IMR-90 (cell line): ENCODE results near the gene RGS14. TPM values are rescaled to one million over a fixed set of nuclear protein-coding genes. Genes with fewer than 3 reads are reported as not detected.

Experiments used
- ATAC-seq: fragments of 200-7000 bp; cut with Tn5 transposase; 2 replicates; pipeline ENCODE4 v1.9.1; 2020; ENCODE audit warnings: low read depth, mild to moderate bottlenecking, moderate library complexity
- BruUV-seq: library from RNA; stranded (reverse); fragments of 400-500 nt; replicated peaks from 2 replicates; lab custom pipeline; 2021; lab: Mats Ljungman, UMichigan
- CTCF ChIA-PET: fragments of 300-600 bp; formaldehyde crosslinking; extraction: SDS; loops from one replicate; lab custom pipeline; 2021; ENCODE audit warnings: antibody characterized with exemption; lab: Yijun Ruan, JAX
- POLR2A ChIA-PET: fragments of 300-600 bp; sonication (Branson Sonifier 250); formaldehyde crosslinking; loops from one replicate; lab custom pipeline; 2022; ENCODE audit warnings: antibody characterized with exemption; ENCODE audit not compliant: unreplicated experiment; lab: Charles Lee
- DNase-seq: peaks from one replicate; pipeline ENCODE4 v3.0.0; 2013
- H2AFZ ChIP-seq: replicated peaks from 2 replicates; pipeline ENCODE3; 2013; ENCODE audit warnings: low read length, mild to moderate bottlenecking; ENCODE audit not compliant: poor library complexity
- H2AK5ac ChIP-seq: 2 replicates; pipeline ENCODE4 v1.6.1; 2013; ENCODE audit warnings: low read depth, low read length, inconsistent platforms
- H2AK9ac ChIP-seq: replicated peaks from 2 replicates; pipeline ENCODE3; 2013; ENCODE audit warnings: mild to moderate bottlenecking, low read depth, low read length, moderate library complexity; ENCODE audit not compliant: poor library complexity
- H2BK120ac ChIP-seq: 2 replicates; pipeline ENCODE4 v1.6.1; 2013; ENCODE audit warnings: low read depth, low read length, inconsistent platforms
- H2BK15ac ChIP-seq: 3 replicates; pipeline ENCODE4 v1.6.1; 2013; ENCODE audit warnings: low read depth, low read length, inconsistent platforms
- H2BK20ac ChIP-seq: 2 replicates; pipeline ENCODE4 v1.6.1; 2013; ENCODE audit warnings: low read depth, mild to moderate bottlenecking, inconsistent platforms, low read length, moderate library complexity
- H2BK5ac ChIP-seq: 2 replicates; pipeline ENCODE4 v1.6.1; 2013; ENCODE audit warnings: mild to moderate bottlenecking, low read depth, low read length, inconsistent platforms; ENCODE audit not compliant: poor library complexity, severe bottlenecking
- H3K14ac ChIP-seq: replicated peaks from 2 replicates; pipeline ENCODE4 v1.6.1; 2013; ENCODE audit warnings: low read depth, low read length, inconsistent platforms
- H3K18ac ChIP-seq: 2 replicates; pipeline ENCODE4 v1.6.1; 2013; ENCODE audit warnings: low read depth, low read length, control low read depth
- H3K23ac ChIP-seq: 2 replicates; pipeline ENCODE4 v1.6.1; 2013; ENCODE audit warnings: low read depth, low read length, inconsistent platforms
- H3K27ac ChIP-seq: 2 replicates; pipeline ENCODE4 v1.5.1; 2013; ENCODE audit warnings: mild to moderate bottlenecking, control low read depth, low read length; ENCODE audit not compliant: insufficient read depth
- H3K27me3 ChIP-seq: 2 replicates; pipeline ENCODE4 v1.6.1; 2013; ENCODE audit warnings: low read length; ENCODE audit not compliant: control insufficient read depth, insufficient read depth
- H3K36me3 ChIP-seq: 2 replicates; pipeline ENCODE4 v1.6.1; 2013; ENCODE audit warnings: low read length, mixed read lengths; ENCODE audit not compliant: control insufficient read depth, insufficient read depth
- H3K4ac ChIP-seq: 2 replicates; pipeline ENCODE4 v1.6.1; 2013; ENCODE audit warnings: low read depth, low read length, inconsistent platforms
- H3K4me1 ChIP-seq: 2 replicates; pipeline ENCODE4 v1.6.1; 2013; ENCODE audit warnings: low read length, mixed read lengths; ENCODE audit not compliant: control insufficient read depth, insufficient read depth
- H3K4me2 ChIP-seq: 2 replicates; pipeline ENCODE4 v1.6.1; 2013; ENCODE audit warnings: low read depth, mild to moderate bottlenecking, control low read depth, low read length, moderate library complexity
- H3K4me3 ChIP-seq: 2 replicates; pipeline ENCODE4 v1.5.1; 2013; ENCODE audit warnings: low read depth, mild to moderate bottlenecking, control low read depth, low read length, moderate library complexity; ENCODE audit not compliant: insufficient read depth
- H3K56ac ChIP-seq: 2 replicates; pipeline ENCODE4 v1.6.1; 2013; ENCODE audit warnings: low read length, inconsistent platforms; ENCODE audit not compliant: insufficient read depth; ENCODE audit errors: extremely low read depth
- H3K79me1 ChIP-seq, 2 experiments: 2 replicates each; pipeline ENCODE4 v1.6.1; 2013; ENCODE audit warnings: low read length in 2 of 2, inconsistent platforms in 1 of 2, low read depth in 1 of 2
- H3K9ac ChIP-seq: 2 replicates; pipeline ENCODE4 v1.6.1; 2013; ENCODE audit warnings: low read depth, low read length, control low read depth
- H3K9me1 ChIP-seq: 2 replicates; pipeline ENCODE4 v1.6.1; 2013; ENCODE audit warnings: low read length, inconsistent platforms; ENCODE audit not compliant: insufficient read depth
- H3K9me3 ChIP-seq: 2 replicates; pipeline ENCODE4 v1.6.1; 2013; ENCODE audit warnings: low read length; ENCODE audit not compliant: control insufficient read depth, insufficient read depth
- H4K20me1 ChIP-seq: 2 replicates; pipeline ENCODE4 v1.6.1; 2013; ENCODE audit warnings: low read length, inconsistent platforms; ENCODE audit not compliant: insufficient read depth
- H4K5ac ChIP-seq: 2 replicates; pipeline ENCODE4 v1.6.1; 2013; ENCODE audit warnings: mild to moderate bottlenecking, low read depth, low read length, control low read depth
- H4K8ac ChIP-seq, 2 experiments: 2 replicates each; pipeline ENCODE4 v1.6.1; 2013; ENCODE audit warnings: low read depth in 2 of 2, low read length in 2 of 2, control low read depth in 1 of 2, inconsistent platforms in 1 of 2
- H4K91ac ChIP-seq: 2 replicates; pipeline ENCODE4 v1.6.1; 2013; ENCODE audit warnings: low read depth, low read length, inconsistent platforms; ENCODE audit not compliant: insufficient read depth
- MAFK ChIP-seq: IDR thresholded peaks from 2 replicates; pipeline ENCODE4 v1.6.1; 2012; ENCODE audit warnings: low read depth, low read length, improper control_type of control experiment
- WGBS, 2 experiments: methylation state at CpG; one replicate each; pipeline versions ENCODE4 v1.1.5 to v1.1.7; 2013; ENCODE audit warnings: missing lambda C conversion rate in 2 of 2; ENCODE audit not compliant: insufficient read length in 1 of 2; ENCODE audit errors: extremely low coverage in 2 of 2; 5-methylcytosine and 5-hydroxymethylcytosine counted together
- dilution Hi-C: fragments of 300-500 bp; cut with HindIII; formaldehyde crosslinking; loops from one replicate; pipeline ENCODE4 v1.14.3; 2018; ENCODE audit warnings: low sequenced_read_pairs; ENCODE audit not compliant: unreplicated experiment
- in situ Hi-C: fragments of 300-500 bp; cut with MboI; formaldehyde crosslinking; loops from 3 replicates; pipeline ENCODE4 v1.14.3; 2019; ENCODE audit warnings: low sequenced_read_pairs, inconsistent platforms, mixed read lengths
- intact Hi-C: fragments of 100-400 bp; cut with micrococcal nuclease; formaldehyde crosslinking; loops from 2 replicates; pipeline ENCODE4 v1.10.0; 2022
- polyA plus RNA-seq, 3 experiments: library from polyadenylated mRNA; depleted of rRNA; stranded (reverse); fragments of >200 nt; gene quantifications; 2 replicates each; pipeline ENCODE4 v1.2.3, GENCODE V29; 2012; ENCODE audit warnings: low replicate concordance in 1 of 3
- total RNA-seq: library from RNA; depleted of rRNA; stranded (reverse); fragments of >200 nt; gene quantifications from 2 replicates; pipeline ENCODE4 v1.2.3, GENCODE V29; 2012

Gene RGS14
- total and polyA plus RNA-seq, 2 of the 4 experiments (the other 2 are of a cell fraction), result 1.1 to 6.5 TPM

- Histone ChIP-seq H2BK5ac (no peak overlapping the region), H2BK120ac (no peak overlapping the region), H3K56ac (no peak overlapping the region), H4K91ac (no peak overlapping the region), H3K27me3 (peaks cover 6% of the 10 kb centered on the region; the same call in 1 of the 2 replicates), H3K18ac (no peak overlapping the region), H3K4me2 (no peak overlapping the region), H3K36me3 (no peaks in the 10 kb centered on the region), H2AK5ac (no peak overlapping the region), H3K4me3 (no peak overlapping the region), H3K27ac (no peak overlapping the region), H3K9me3 (no peaks in the 10 kb centered on the region), H3K23ac (no peak overlapping the region), H2BK15ac (no peak overlapping the region), H3K4ac (no peak overlapping the region), H3K9me1 (0 out of 2 replicates have a peak, but pooled peaks cover under 1% of the 10 kb centered on the region), H3K4me1 (peaks cover 2% of the 10 kb centered on the region; the same call in 1 of the 2 replicates), H4K8ac (no peak overlapping the region), H3K9ac (no peak overlapping the region), H2BK20ac (no peak overlapping the region), H3K79me1 (no peaks in the 10 kb centered on the region), H4K20me1 (no peaks in the 10 kb centered on the region; the same call in none of the 2 replicates), H2AK9ac (no peak overlapping the region), H2AFZ (no peak overlapping the region), H4K5ac (no peak overlapping the region), H3K14ac (no peak overlapping the region)
- no peak for TF ChIP-seq MAFK
- no peak for ATAC-seq
- dilution Hi-C loops, result no loop called here
- no peak for DNase-seq
- ChIA-PET POLR2A (no interaction called here), CTCF (no interaction called here)
- WGBS, 2 experiments, result 17% methylated on average over 3 of the region's 6 CpGs; no CpG with 5 or more reads in 1 of the 2 experiments
- in situ Hi-C loops, result no loop called here
- intact Hi-C loops, result no loop called here
- BruUV-seq, result no TSS peak
These were observed 16.1 kb downstream of the RGS14 start for GRCh38 chr5:177373806-177374205.
